ENCODE measurements around the gene OR3A2.
"Not testable (repeated sequence)": the region's sequence is repeated elsewhere in the genome, so short reads cannot be mapped to it uniquely, and the experiment has no call there.

The OR3A2 gene

DNA sequence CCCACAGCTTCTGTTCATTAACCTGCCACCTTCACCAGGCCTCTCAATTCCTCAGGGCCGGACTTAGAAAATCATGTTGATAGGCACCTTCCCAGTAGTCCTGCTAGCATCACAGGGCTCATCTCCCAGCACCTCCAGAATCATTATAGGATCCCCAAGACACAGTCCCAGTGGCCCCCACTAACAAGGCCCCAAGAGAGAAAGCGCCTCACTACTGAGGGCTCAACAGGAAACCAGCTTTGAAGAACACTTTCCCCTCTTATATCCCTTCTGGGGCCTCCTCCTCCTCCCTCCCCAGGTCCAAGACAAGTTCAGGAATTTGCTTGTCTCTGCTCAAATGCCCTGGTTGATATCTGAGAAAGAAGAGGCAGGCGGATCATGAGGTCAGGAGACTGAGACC is 25.0 kb upstream of the OR3A2 start, which contains the start of gene OR3A3:
TSS of gene OR3A3 (plus strand) at position 301 of the 400 bp plus-strand sequence.
- Histone ChIP-seq H3K4me2 (ENCODE audit: low read length) (no peak within 1 kb of the TSS), H3K9ac (no peak within 1 kb of the TSS), H3K9me3 (ENCODE audit: control insufficient read depth, low read length) (no peaks in the 10 kb centered on the region), H3K4me3 (ENCODE audit: low read depth, low read length) (no peak within 1 kb of the TSS), H3K79me2 (no peaks in the 10 kb centered on the region), H3K27me3 (ENCODE audit: control insufficient read depth, insufficient read depth, low read length) (no peaks in the 10 kb centered on the region), H3K27ac (no peak within 1 kb of the TSS), H3K36me3 (ENCODE audit: control insufficient read depth, insufficient read depth, low read length) (no peaks in the 10 kb centered on the region), H2AFZ (no peak within 1 kb of the TSS), H3K4me1 (no peaks in the 10 kb centered on the region)
- TF ChIP-seq, protein P1, sequence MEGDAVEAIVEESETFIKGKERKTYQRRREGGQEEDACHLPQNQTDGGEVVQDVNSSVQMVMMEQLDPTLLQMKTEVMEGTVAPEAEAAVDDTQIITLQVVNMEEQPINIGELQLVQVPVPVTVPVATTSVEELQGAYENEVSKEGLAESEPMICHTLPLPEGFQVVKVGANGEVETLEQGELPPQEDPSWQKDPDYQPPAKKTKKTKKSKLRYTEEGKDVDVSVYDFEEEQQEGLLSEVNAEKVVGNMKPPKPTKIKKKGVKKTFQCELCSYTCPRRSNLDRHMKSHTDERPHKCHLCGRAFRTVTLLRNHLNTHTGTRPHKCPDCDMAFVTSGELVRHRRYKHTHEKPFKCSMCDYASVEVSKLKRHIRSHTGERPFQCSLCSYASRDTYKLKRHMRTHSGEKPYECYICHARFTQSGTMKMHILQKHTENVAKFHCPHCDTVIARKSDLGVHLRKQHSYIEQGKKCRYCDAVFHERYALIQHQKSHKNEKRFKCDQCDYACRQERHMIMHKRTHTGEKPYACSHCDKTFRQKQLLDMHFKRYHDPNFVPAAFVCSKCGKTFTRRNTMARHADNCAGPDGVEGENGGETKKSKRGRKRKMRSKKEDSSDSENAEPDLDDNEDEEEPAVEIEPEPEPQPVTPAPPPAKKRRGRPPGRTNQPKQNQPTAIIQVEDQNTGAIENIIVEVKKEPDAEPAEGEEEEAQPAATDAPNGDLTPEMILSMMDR (IDR thresholded peaks at IDR 0.05), result no peak

DNA sequence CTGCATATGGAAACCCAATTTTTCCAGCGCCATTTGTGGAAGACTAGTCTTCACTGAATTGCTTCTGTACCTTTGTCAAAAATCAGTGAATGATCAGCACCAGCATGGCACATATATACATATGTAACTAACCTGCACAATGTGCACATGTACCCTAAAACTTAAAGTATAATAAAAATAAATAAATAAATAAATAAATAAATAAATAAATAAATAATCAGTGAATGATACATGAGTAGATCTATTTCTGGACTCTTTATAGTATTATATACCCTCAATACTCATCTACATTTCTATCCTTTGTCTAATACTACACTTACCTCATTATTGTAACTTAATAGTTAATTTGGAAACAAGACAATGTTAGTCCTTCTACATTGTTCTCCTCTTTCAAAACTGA is 17.7 kb upstream of the OR3A2 start:
- not testable (repeated sequence) for H2AFZ ChIP-seq; H3K36me3 ChIP-seq (ENCODE audit: control insufficient read depth, insufficient read depth, low read length); H3K4me3 ChIP-seq (ENCODE audit: low read depth, low read length); H3K79me2 ChIP-seq; H3K4me2 ChIP-seq (ENCODE audit: low read length); H3K9me3 ChIP-seq (ENCODE audit: control insufficient read depth, low read length); H3K4me1 ChIP-seq; H3K27me3 ChIP-seq (ENCODE audit: control insufficient read depth, insufficient read depth, low read length); H3K9ac ChIP-seq; H3K27ac ChIP-seq

DNA sequence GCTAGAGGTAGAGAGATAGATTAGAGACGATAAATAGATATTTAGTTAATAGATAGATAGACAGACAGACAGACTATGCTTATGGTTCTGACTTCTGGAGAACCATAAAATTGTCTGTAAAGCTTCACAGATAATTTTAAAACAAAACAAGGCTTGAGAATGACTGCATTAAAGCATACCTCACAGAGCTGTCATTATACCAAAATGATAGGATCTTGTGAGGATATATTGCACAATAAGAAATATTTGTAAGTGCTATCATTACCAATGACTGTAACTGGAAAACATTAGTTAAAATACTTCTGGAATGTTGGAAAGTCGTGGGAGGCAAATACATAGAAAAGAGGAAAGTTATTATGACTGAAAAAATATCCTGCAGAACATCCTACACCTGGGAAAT is 15.7 kb upstream of the OR3A2 start:
- TF ChIP-seq, protein P1 (IDR thresholded peaks at IDR 0.05), result no peak
- H2AFZ ChIP-seq, result no peak overlapping the region
- no peaks in the 10 kb centered on the region for H3K9me3 ChIP-seq (ENCODE audit: control insufficient read depth, low read length)
- H3K27me3 ChIP-seq (ENCODE audit: control insufficient read depth, insufficient read depth, low read length), result no peaks in the 10 kb centered on the region
- H3K4me3 ChIP-seq (ENCODE audit: low read depth, low read length), result no peak overlapping the region
- no peaks in the 10 kb centered on the region for H3K36me3 ChIP-seq (ENCODE audit: control insufficient read depth, insufficient read depth, low read length)
- no peak overlapping the region for H3K9ac ChIP-seq
- no peak overlapping the region for H3K27ac ChIP-seq
- H3K4me2 ChIP-seq (ENCODE audit: low read length), result no peak overlapping the region
- H3K4me1 ChIP-seq, result no peaks in the 10 kb centered on the region
- H3K79me2 ChIP-seq, result no peaks in the 10 kb centered on the region

DNA sequence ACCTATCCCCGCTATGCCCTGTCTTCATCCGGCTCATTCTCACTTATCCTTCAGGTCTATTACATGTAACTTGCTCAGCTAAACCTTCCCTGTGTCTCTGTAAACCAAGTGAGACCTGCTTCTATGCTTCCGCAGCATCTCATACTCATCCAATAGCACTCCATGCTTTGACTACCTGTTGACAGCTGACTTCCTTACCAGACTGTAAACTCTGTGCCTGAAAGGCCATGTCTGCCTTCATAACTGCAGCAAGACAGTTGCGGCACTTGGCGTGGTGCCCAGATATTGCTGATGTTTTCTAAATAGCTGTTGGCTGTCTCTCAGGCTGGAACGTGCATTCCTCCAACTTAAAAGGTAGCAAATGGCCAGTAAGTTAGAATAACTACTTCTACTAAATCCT is 13.9 kb upstream of the OR3A2 start:
- Histone ChIP-seq H3K79me2 (no peaks in the 10 kb centered on the region), H3K9me3 (ENCODE audit: control insufficient read depth, low read length) (no peaks in the 10 kb centered on the region), H2AFZ (no peak overlapping the region), H3K9ac (no peak overlapping the region), H3K4me3 (ENCODE audit: low read depth, low read length) (no peak overlapping the region), H3K27me3 (ENCODE audit: control insufficient read depth, insufficient read depth, low read length) (no peaks in the 10 kb centered on the region), H3K36me3 (ENCODE audit: control insufficient read depth, insufficient read depth, low read length) (no peaks in the 10 kb centered on the region), H3K4me2 (ENCODE audit: low read length) (no peak overlapping the region), H3K27ac (no peak overlapping the region), H3K4me1 (no peaks in the 10 kb centered on the region)
- TF ChIP-seq, protein P1 (IDR thresholded peaks at IDR 0.05), result no peak

DNA sequence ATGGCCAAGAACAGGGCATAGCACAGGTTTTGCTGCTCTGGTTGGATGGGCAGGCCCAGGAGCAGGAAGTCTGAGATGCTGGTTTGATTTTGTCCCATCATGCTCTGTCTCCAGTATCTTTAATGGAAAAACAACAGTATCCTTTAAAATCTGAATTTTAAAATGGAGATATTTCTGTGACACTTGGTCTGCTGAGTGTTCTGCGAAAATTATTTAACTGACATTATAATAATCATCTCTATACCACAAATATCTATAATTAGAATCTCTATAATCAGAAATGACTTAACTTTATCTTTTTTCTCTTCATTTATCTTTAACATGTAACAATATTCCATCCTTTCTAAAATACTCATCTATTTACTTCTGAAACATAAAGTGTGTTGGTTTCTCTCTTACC is 12.2 kb upstream of the OR3A2 start, which contains the start of gene OR1E1:
TSS of gene OR1E1 (minus strand) at position 101 of the 400 bp plus-strand sequence. CDS start at position 101, 0 bp downstream.
- Histone ChIP-seq H2AFZ (no peak within 1 kb of the TSS), H3K4me3 (ENCODE audit: low read depth, low read length) (no peak within 1 kb of the TSS), H3K4me1 (no peaks in the 10 kb centered on the region), H3K36me3 (ENCODE audit: control insufficient read depth, insufficient read depth, low read length) (no peaks in the 10 kb centered on the region), H3K9ac (no peak within 1 kb of the TSS), H3K4me2 (ENCODE audit: low read length) (no peak within 1 kb of the TSS), H3K27ac (no peak within 1 kb of the TSS), H3K27me3 (ENCODE audit: control insufficient read depth, insufficient read depth, low read length) (no peaks in the 10 kb centered on the region), H3K9me3 (ENCODE audit: control insufficient read depth, low read length) (no peaks in the 10 kb centered on the region), H3K79me2 (no peaks in the 10 kb centered on the region)
- TF ChIP-seq, protein P1 (IDR thresholded peaks at IDR 0.05), result no peak

DNA sequence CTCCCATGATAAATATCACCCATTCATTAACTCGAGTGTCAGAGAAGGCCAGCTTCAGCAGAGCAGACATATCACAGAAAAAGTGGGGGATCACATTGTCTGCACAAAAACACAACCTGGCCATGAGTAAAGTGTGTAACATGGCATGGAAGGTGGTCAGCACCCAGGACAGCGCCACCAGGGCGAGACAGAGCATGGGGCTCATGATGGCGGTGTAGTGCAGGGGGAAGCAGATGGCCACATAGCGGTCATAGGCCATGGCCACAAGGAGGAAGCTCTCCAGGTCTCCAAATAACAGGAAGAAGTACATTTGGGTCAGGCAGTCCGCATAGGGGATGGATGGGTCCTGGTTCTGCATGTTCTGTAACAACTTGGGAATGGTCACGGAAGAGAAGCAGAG is 11.7 kb upstream of the OR3A2 start:
- H3K9me3 ChIP-seq (ENCODE audit: control insufficient read depth, low read length); H2AFZ ChIP-seq; H3K27ac ChIP-seq; H3K9ac ChIP-seq; H3K36me3 ChIP-seq (ENCODE audit: control insufficient read depth, insufficient read depth, low read length); H3K4me2 ChIP-seq (ENCODE audit: low read length); H3K4me1 ChIP-seq; H3K4me3 ChIP-seq (ENCODE audit: low read depth, low read length); H3K79me2 ChIP-seq; H3K27me3 ChIP-seq (ENCODE audit: control insufficient read depth, insufficient read depth, low read length): not testable (repeated sequence)
